Mammary epithelial cell (primary cell): ENCODE results near the gene ZSWIM4.

Experiments
- CTCF ChIP-seq, 2 donors: IDR thresholded peaks in 1 of 2; conservative IDR thresholded peaks in 1 of 2; 2 replicates each; pipeline ENCODE4 v1.5.1; 2011 to 2012; ENCODE audit warnings: inconsistent platforms in 2 of 2, low read length in 2 of 2, mild to moderate bottlenecking in 2 of 2, control low read depth in 1 of 2, low read depth in 1 of 2; ENCODE audit not compliant: insufficient read depth in 1 of 2; ENCODE audit errors: extremely low read depth in 1 of 2
- EZH2 ChIP-seq: IDR thresholded peaks from 2 replicates; pipeline ENCODE4 v1.6.1; 2012; ENCODE audit warnings: low read length, inconsistent platforms, borderline replicate concordance

- TF ChIP-seq CTCF (conservative IDR thresholded peaks at IDR 0.05 in 1 of 2, IDR thresholded peaks at IDR 0.05 in 1 of 2; ENCODE audit: extremely low read depth in 1 of 2, insufficient read depth in 1 of 2, low read depth in 1 of 2, low read length in 2 of 2) (no peak), EZH2 (no peak)
These were observed 64.2 kb downstream of the ZSWIM4 start for GRCh38 chr19:13859361-13859880.
